Erythroblast (primary cell): ENCODE data around the gene SCN9A.

ENCODE experiments used
- GATA1 ChIP-seq: IDR thresholded peaks from 2 replicates; pipeline ENCODE4 v1.6.1; 2011; ENCODE audit warnings: low read depth, mild to moderate bottlenecking, control low read depth, low read length, moderate library complexity
- POLR2A ChIP-seq: IDR thresholded peaks from 2 replicates; pipeline ENCODE4 v1.6.1; 2011; ENCODE audit warnings: mild to moderate bottlenecking, low read length

- no peak for TF ChIP-seq POLR2A
- TF ChIP-seq GATA1: no peak
Measured at GRCh38 chr2:166424841-166425240, 49.1 kb upstream of the SCN9A start.
